Activated CD4-positive, alpha-beta T cell treated with anti-CD3 and anti-CD28 coated beads, Interleukin-2, amount 50 U/mL, for 1 hour (primary cell): Measurements from ENCODE around the gene CAV2.

Source experiments
- DNase-seq: peaks from one replicate; pipeline ENCODE4 v3.0.0-alpha.2; 2020

CAV2 gene

GRCh38 chr7:116549370-116549769 is 49.8 kb downstream of the CAV2 start:
- DNase-seq: no peak

DNA sequence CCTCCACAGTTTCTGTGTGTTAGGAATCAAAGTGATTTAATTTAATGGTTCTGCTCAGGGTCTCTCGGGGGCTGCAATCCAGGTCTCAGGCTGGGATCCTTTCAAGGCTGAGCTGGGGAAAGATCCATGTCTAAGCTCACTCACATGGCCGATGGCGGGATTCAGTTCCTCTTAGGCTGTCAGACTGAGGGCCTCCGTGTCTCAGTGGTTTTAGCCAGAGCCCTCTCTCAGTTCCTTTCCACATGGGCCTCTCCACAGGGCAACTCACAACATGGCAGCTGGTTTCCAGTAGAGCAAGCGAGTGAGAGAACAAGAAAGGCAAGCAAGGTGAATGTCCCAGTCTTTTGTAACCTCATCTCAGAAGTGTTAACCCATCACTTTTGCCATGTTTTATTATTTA is 52.2 kb downstream of the CAV2 start:
- DNase-seq: no peak

DNA sequence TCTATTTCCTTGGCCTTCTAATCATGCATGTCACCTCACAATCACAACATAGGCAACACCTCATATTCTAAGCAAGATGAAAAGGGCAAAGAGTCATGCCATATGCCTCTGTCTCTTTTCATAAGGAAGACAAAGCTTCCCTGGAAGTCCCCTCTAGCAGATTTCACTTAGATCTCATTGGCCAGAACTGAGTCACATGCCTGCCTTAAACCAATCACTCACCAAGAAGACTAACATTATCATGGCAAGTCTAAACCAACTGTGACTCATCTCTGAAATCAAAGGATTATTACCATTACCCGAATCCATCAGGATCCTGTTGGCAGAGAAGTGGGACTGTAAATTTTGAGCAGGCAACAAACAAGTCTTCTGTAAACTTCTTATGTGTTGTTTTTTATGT is 53.1 kb downstream of the CAV2 start:
- no peak for DNase-seq

- no peak for DNase-seq
Observed at GRCh38 chr7:116553168-116553964, 53.8 kb downstream of the CAV2 start.

- no peak for DNase-seq
Observed at GRCh38 chr7:116554436-116554835, 54.9 kb downstream of the CAV2 start.

GRCh38 chr7:116554911-116555310 is 55.4 kb downstream of the CAV2 start:
- DNase-seq: no peak

- DNase-seq: no peak
Observed at GRCh38 chr7:116557066-116557585, 57.6 kb downstream of the CAV2 start.

DNA sequence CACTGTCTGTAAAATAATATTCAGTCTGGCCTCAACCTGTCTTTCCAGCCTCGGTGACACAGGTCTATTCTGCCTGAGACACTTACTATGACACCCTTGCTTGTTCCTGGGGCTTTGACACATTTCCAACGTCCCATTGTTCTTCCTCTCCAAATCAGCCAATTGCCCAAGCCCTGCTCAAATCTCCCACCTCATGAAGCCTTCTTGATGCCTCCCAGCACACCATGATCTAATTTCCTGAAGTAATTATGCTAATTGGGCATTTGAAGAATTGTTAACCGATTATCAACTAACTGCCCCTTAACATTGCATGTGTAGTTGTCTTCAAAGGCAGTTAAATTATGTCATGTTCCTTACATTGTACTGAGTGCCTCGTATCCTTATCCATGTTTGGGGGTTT is 58.4 kb downstream of the CAV2 start:
- DNase-seq: no peak
